Measurements from ENCODE around the gene MTURN.

GRCh38 chr7:30182814-30183213 is 48.0 kb downstream of the MTURN start:
- TF ChIP-seq YY1 (IDR thresholded peaks at IDR 0.05; ENCODE audit: low read depth) (no peak), TCF12 (IDR thresholded peaks at IDR 0.05; ENCODE audit: low read depth) (no peak), EGR1 (IDR thresholded peaks at IDR 0.05) (no peak), RAD21 (IDR thresholded peaks at IDR 0.05; ENCODE audit: low read depth) (no peak), USF1 (IDR thresholded peaks at IDR 0.05) (no peak), TAF1 (IDR thresholded peaks at IDR 0.05; ENCODE audit: low read depth) (no peak), CREB1 (IDR thresholded peaks at IDR 0.05; ENCODE audit: low read depth) (no peak), EP300 (IDR thresholded peaks at IDR 0.05; ENCODE audit: borderline replicate concordance) (no peak), TEAD4 (IDR thresholded peaks at IDR 0.05) (no peak)

All from Ishikawa (cell line).